DMS53 (cell line): ENCODE measurements around the gene PTPN13.
"Not testable (repeated sequence)": the region's sequence is repeated elsewhere in the genome, so short reads cannot be mapped to it uniquely, and the experiment has no call there.

Experiments
- DNase-seq: peaks from one replicate; lab custom pipeline; 2025; lab: John Stamatoyannopoulos, UW

Gene PTPN13

GRCh38 chr4:86719149-86719548 lies 125.0 kb downstream of the PTPN13 start:
- DNase-seq: not testable (repeated sequence)

GRCh38 chr4:86720508-86721068 lies 126.5 kb downstream of the PTPN13 start:
- DNase-seq: no peak

GRCh38 chr4:86721412-86721811 lies 127.3 kb downstream of the PTPN13 start:
- DNase-seq: no peak

GRCh38 chr4:86730310-86730709 lies 136.2 kb downstream of the PTPN13 start:
- peak; percentile 1 for DNase-seq

GRCh38 chr4:86737244-86737643 lies 143.1 kb downstream of the PTPN13 start:
- DNase-seq: no peak

GRCh38 chr4:86741846-86742245 lies 147.7 kb downstream of the PTPN13 start:
- DNase-seq: no peak

GRCh38 chr4:86744570-86744969 lies 150.5 kb downstream of the PTPN13 start:
- peak; percentile 69 for DNase-seq

- DNase-seq: no peak
These were observed 155.0 kb downstream of the PTPN13 start for GRCh38 chr4:86749121-86749520.

GRCh38 chr4:86755388-86755787 lies 161.3 kb downstream of the PTPN13 start:
- no peak for DNase-seq

GRCh38 chr4:86757468-86757867 lies 163.4 kb downstream of the PTPN13 start:
- DNase-seq: no peak

GRCh38 chr4:86759298-86759697 lies 165.2 kb downstream of the PTPN13 start:
- DNase-seq: no peak

GRCh38 chr4:86762649-86763048 lies 168.5 kb downstream of the PTPN13 start:
- DNase-seq: no peak

- DNase-seq: no peak
These were observed 175.7 kb downstream of the PTPN13 start for GRCh38 chr4:86769794-86770193.

GRCh38 chr4:86771141-86771540 lies 177.0 kb downstream of the PTPN13 start:
- no peak for DNase-seq

GRCh38 chr4:86775061-86775460 lies 180.9 kb downstream of the PTPN13 start:
- DNase-seq: no peak

- DNase-seq: no peak
These were observed 184.1 kb downstream of the PTPN13 start for GRCh38 chr4:86778175-86778574.

GRCh38 chr4:86788826-86789225 lies 194.7 kb downstream of the PTPN13 start:
- DNase-seq: no peak

GRCh38 chr4:86791126-86791525 lies 197.0 kb downstream of the PTPN13 start:
- DNase-seq: no peak

GRCh38 chr4:86809809-86810208 lies 215.7 kb downstream of the PTPN13 start:
- no peak for DNase-seq

GRCh38 chr4:86810847-86811246 lies 216.7 kb downstream of the PTPN13 start:
- DNase-seq: no peak

- DNase-seq: no peak
These were observed 221.5 kb downstream of the PTPN13 start for GRCh38 chr4:86815653-86816052.

GRCh38 chr4:86816501-86817273 lies 222.6 kb downstream of the PTPN13 start:
- no peak for DNase-seq

GRCh38 chr4:86818211-86818610 lies 224.1 kb downstream of the PTPN13 start:
- no peak for DNase-seq

- peak; percentile 4 for DNase-seq
These were observed 224.7 kb downstream of the PTPN13 start for GRCh38 chr4:86818841-86819240.
